Right lung (tissue), 10 donors: ENCODE data around the gene ASIC1. TPM values are rescaled to one million over a fixed set of nuclear protein-coding genes. Genes with fewer than 3 reads are reported as not detected.
"Not testable (repeated sequence)": the region's sequence is repeated elsewhere in the genome, so short reads cannot be mapped to it uniquely, and the experiment has no call there.

ENCODE experiments used
- DNase-seq, 2 donors: peaks; one replicate each; pipeline ENCODE4 v3.0.0-alpha.2; 2013
- long read RNA-seq, 8 donors: transcript quantifications; one replicate each; lab custom pipeline, GENCODE V29; 2026
- polyA plus RNA-seq, 5 donors: library from polyadenylated mRNA; unstranded; fragments of 120-200 nt; gene quantifications; one replicate each; pipeline versions ENCODE4 v1.2.1 to v1.2.3, GENCODE V29; 2013; ENCODE audit warnings: inconsistent platforms in 1 of 5, low replicate concordance in 1 of 5; ENCODE audit not compliant: insufficient read length in 5 of 5, insufficient read depth in 1 of 5

ASIC1 gene
- 10 to 100 TPM in 1 of 5 donors, 1 to 10 TPM in 4; 7.2 to 11.5 (median 9.0) TPM for polyA plus RNA-seq
- long read RNA-seq, donor 1, partial matches to known transcripts = 0 of 1 reads
- long read RNA-seq, donor 1, other reads (novel, unspliced or antisense) = 0 of 1 reads
- long read RNA-seq, donor 2 = 0 reads
- long read RNA-seq, donor 3 = 0 reads
- long read RNA-seq, donor 4 = 0 reads
- long read RNA-seq, donor 5, partial matches to known transcripts = 0 of 2 reads
- long read RNA-seq, donor 5, other reads (novel, unspliced or antisense) = 0 of 2 reads
- long read RNA-seq, donor 6 = 0 reads
- long read RNA-seq, donor 7 = 0 reads
- long read RNA-seq, donor 8 = 0 reads

GRCh38 chr12:50057000-50057841 is at the start of gene ASIC1:
TSS of gene ASIC1 (plus strand) at chr12:50057596. CDS start at chr12:50058767, 1,171 bp downstream.
- DNase-seq = peak; percentile 73 to 74

- no peak for DNase-seq
Observed at GRCh38 chr12:50013361-50014147, 43.8 kb upstream of the ASIC1 start.

- no peak for DNase-seq
Observed at GRCh38 chr12:50014342-50014741, 43.1 kb upstream of the ASIC1 start.

- DNase-seq = peak; percentile 89 to 92
Observed at GRCh38 chr12:50016501-50017475, 40.6 kb upstream of the ASIC1 start.

DNA sequence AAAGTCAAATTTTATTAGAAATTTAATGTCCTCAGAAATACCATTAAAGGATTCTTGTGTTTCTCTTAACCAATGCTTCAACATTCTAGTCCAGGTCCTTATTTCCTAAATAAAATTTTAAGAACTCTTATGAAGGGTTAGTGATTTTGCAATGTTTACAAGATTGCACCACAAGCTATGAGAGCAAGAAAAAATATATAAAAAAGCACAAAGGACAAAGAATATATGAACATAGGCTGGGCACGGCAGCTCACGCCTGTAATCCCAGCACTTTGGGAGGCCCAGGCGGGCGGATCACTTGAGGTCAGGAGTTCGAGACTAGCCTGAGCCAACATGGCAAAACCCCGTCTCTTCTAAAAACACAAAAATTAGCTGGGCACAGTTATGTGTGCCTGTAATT is 39.8 kb upstream of the ASIC1 start:
- DNase-seq = peak; percentile 66 to 75

GRCh38 chr12:50018154-50018553 is 39.2 kb upstream of the ASIC1 start:
- no peak for DNase-seq

DNA sequence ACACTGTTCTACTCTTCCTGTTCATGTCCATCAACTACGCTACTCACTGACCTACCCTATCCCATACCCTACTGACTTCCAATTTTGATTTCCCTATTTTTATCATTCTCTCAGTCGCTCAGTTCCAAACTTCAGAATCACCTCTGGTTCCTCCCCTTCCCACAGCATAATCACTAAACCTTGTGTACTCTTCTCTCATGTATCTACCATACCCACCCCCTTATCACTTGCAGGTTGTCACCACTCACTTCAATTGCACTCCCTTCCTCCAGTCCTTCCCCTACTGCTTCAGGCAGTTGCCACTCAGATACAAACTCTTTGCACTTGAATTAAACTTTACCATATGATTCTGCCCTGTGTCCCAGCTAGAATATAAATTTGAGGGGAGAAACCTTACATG is 38.4 kb upstream of the ASIC1 start:
- DNase-seq = no peak

DNA sequence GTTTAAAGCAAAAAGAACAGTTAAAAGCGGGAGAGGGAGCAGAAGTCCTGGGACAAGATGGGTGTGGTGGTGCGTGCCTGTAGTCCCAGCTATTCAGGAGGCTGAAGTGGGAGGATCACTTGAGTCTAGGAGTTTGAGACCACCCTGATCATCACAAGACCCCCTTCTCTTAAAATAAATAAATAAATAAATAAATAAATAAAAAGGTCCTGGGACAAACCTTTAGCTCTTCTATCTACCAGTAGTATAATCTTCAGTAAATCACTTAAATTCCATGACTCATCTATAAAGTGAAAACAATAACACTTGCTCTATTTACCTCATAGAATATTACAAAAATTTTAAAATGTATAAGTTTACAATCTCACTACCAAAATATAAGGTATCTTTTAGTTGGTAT is 37.9 kb upstream of the ASIC1 start:
- DNase-seq = no peak

GRCh38 chr12:50021031-50021430 is 36.4 kb upstream of the ASIC1 start:
- DNase-seq = peak; percentile 79 to 81

DNA sequence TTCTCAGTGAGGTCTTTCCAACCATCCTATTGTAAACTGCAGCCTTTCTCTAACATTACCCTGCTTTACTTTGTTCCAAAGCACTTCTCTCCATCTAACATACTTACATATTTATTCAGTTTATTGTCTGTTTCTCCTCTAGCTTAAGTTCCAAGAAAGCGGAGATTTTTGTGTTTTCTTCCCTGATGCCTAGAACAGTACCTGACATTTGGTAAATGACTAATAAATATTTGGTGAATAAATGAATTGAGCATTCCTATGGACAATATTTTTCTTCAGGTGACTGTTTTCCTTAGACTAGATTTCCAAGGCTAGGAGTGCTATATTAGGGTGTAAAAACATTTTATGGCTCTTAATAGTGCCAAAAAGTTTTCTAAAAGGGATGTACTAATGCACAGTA is 34.5 kb upstream of the ASIC1 start:
- DNase-seq = no peak

- no peak for DNase-seq
Observed at GRCh38 chr12:50024227-50024626, 33.2 kb upstream of the ASIC1 start.

DNA sequence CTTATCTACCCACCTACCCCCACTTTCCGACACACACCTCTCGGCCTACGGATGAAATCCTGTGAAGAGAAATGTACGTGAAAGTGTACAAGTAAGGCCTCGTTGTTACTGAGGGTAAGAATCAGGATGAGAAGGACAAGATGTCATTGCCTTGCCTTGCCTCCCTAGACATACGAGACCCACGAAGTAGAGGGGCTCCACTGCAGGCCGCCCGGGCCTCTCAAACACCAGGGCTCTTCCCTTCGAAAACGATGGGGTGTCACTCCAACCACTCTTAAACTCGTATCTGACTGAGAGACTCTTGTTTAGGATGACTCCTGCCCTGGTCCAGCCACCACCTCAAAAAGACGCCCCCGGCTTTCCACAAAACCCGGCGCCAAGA is 32.6 kb upstream of the ASIC1 start:
- DNase-seq = no peak

DNA sequence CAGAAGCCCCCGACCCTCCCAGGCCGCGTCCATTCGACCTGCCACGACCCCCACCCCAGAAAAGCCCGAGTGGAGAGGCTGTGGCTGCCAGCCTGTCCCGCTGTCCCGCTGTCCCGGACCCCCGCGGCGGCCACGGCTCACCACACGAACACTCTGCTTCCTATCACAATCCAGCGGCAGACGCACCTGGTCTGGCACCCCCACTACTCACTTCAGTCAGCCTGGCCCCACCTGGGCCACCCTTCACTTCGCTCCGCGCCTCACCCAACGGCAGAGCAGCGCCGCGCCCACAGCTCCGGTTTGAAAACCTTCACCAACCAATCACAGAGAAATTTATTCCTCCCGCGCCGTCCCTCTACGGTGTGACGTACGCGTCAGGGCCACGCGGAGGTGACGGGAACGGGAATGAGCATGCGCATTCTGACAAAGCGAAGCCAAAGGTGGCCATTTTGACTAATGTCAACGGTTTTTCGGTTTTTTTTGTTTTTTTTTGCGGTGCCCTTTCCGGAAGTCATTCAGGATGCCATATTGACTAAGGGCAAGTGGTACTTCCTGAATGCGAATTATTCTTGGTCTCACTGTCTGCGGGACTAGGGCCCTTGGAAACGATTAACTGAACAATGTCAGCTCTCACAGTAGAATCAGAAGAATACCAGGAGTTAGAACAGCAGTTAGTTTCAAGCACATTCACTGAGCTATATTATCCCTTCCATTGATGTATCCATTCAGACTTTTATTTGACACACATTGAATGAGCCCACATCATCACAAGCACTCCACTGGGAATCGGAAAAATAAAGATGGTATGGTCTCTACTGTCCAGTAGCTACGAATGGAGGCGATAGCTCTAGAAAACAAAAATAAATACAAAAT is 32.0 kb upstream of the ASIC1 start, which contains the start of gene RACGAP1:
Gene RACGAP1, minus strand, starts transcription at position 308 of the 873 bp plus-strand sequence. CDS start 8,779 bp downstream, outside the sequence.
- peak; percentile 98 for DNase-seq

- no peak for DNase-seq
Observed at GRCh38 chr12:50026691-50027090, 30.7 kb upstream of the ASIC1 start.

DNA sequence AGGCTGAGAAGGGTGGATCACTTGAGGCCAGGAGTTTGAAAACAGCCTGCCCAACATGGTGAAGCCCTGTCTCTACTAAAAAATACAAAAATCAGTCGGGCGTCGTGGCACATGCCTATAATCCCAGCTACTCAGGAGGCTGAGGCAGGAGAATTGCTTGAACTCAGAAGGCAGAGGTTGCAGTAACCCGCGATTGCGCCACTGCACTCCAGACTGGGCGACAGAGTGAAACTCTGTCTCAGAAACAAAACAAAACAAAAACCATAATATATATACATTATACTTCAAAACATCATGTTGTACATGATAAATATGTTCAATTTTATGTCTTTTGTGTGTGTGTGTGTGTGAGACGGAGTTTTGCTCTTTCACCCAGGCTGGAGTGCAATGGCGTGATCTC is 26.9 kb upstream of the ASIC1 start:
- not testable (repeated sequence) for DNase-seq

GRCh38 chr12:50032515-50032853 is 24.9 kb upstream of the ASIC1 start:
- DNase-seq = no peak

GRCh38 chr12:50032854-50033581 is 24.4 kb upstream of the ASIC1 start:
- DNase-seq = no peak

DNA sequence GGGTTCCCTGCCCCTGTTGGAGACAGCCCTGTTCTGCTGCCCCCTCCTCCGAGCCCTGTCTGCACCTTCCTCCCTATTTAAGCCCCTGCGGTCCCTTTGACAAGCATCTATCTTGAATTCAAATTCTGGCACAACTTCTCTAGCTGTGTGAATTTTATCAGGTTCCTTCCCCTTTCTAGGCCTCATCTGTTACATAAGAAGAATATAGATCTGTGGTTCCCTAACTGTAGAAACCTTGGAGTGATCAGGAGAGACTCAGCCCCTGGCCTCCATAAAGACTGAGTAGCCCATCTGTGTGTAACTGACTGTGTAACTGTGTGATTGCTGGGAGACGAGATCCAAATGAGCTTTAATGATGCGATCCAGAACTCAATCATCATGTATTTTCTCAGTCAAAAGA is 19.1 kb upstream of the ASIC1 start:
- no peak for DNase-seq
